ENCODE measurements around the gene PLPP4. TPM values are rescaled to one million over a fixed set of nuclear protein-coding genes. Genes with fewer than 3 reads are reported as not detected.
A peak's percentile ranks its signal among the peaks of the same experiment; 100 is the strongest.

The PLPP4 gene
- total RNA-seq, 1 donor from 2014 or later: 0.19 TPM

- no peak for DNase-seq (ENCODE audit: low read depth)
Measured at GRCh38 chr10:120456143-120456625, 843 bp upstream of the PLPP4 start.

GRCh38 chr10:120457431-120458172 is 575 bp downstream of the PLPP4 start:
- no peak for DNase-seq (ENCODE audit: low read depth)

- no peak for DNase-seq (ENCODE audit: low read depth)
Measured at GRCh38 chr10:120458432-120458831, 1.4 kb downstream of the PLPP4 start.

- no peak for DNase-seq (ENCODE audit: low read depth)
Measured at GRCh38 chr10:120459185-120459584, 2.2 kb downstream of the PLPP4 start.

- DNase-seq (ENCODE audit: low read depth): no peak
Measured at GRCh38 chr10:120460186-120460585, 3.2 kb downstream of the PLPP4 start.

GRCh38 chr10:120460776-120461175 is 3.7 kb downstream of the PLPP4 start:
- DNase-seq (ENCODE audit: low read depth): peak; percentile 40

- no peak for DNase-seq (ENCODE audit: low read depth)
Measured at GRCh38 chr10:120462018-120462682, 5.1 kb downstream of the PLPP4 start.

GRCh38 chr10:120465138-120465537 is 8.1 kb downstream of the PLPP4 start:
- no peak for DNase-seq (ENCODE audit: low read depth)

GRCh38 chr10:120466006-120466405 is 9.0 kb downstream of the PLPP4 start:
- DNase-seq (ENCODE audit: low read depth): no peak

- DNase-seq (ENCODE audit: low read depth): no peak
Measured at GRCh38 chr10:120473593-120473992, 16.6 kb downstream of the PLPP4 start.

GRCh38 chr10:120474956-120475355 is 17.9 kb downstream of the PLPP4 start:
- DNase-seq (ENCODE audit: low read depth): no peak

GRCh38 chr10:120475844-120476791 is 19.1 kb downstream of the PLPP4 start:
- no peak for DNase-seq (ENCODE audit: low read depth)

- DNase-seq (ENCODE audit: low read depth): no peak
Measured at GRCh38 chr10:120477021-120477742, 20.2 kb downstream of the PLPP4 start.

GRCh38 chr10:120477743-120478141 is 20.7 kb downstream of the PLPP4 start:
- DNase-seq (ENCODE audit: low read depth): no peak

- DNase-seq (ENCODE audit: low read depth): no peak
Measured at GRCh38 chr10:120478386-120478785, 21.4 kb downstream of the PLPP4 start.

- DNase-seq (ENCODE audit: low read depth): no peak
Measured at GRCh38 chr10:120479506-120479905, 22.5 kb downstream of the PLPP4 start.

- DNase-seq (ENCODE audit: low read depth): no peak
Measured at GRCh38 chr10:120480065-120480600, 23.1 kb downstream of the PLPP4 start.

- DNase-seq (ENCODE audit: low read depth): no peak
Measured at GRCh38 chr10:120480848-120481247, 23.8 kb downstream of the PLPP4 start.

- DNase-seq (ENCODE audit: low read depth): no peak
Measured at GRCh38 chr10:120483006-120483405, 26.0 kb downstream of the PLPP4 start.

- no peak for DNase-seq (ENCODE audit: low read depth)
Measured at GRCh38 chr10:120483651-120484301, 26.7 kb downstream of the PLPP4 start.

All from myocyte (in vitro differentiated cells).